Type B pancreatic cell (in vitro differentiated cells): ENCODE results near the gene ACTN4. TPM values are rescaled to one million over a fixed set of nuclear protein-coding genes. Genes with fewer than 3 reads are reported as not detected.
A peak's percentile ranks its signal among the peaks of the same experiment; 100 is the strongest.

Experiments used
- DNase-seq: peaks from one replicate; pipeline ENCODE4 v3.0.0; 2021; ENCODE audit warnings: mixed read lengths; ENCODE audit not compliant: unreplicated experiment; ENCODE audit errors: extremely low spot score
- H3K27ac Mint-ChIP-seq: 2 replicates; pipeline ENCODE4 v1.8.0; 2021; ENCODE audit warnings: mild to moderate bottlenecking, mixed read lengths
- H3K27me3 Mint-ChIP-seq: 2 replicates; pipeline ENCODE4 v1.8.0; 2021; ENCODE audit warnings: mixed read lengths
- H3K36me3 Mint-ChIP-seq: 2 replicates; pipeline ENCODE4 v1.8.0; 2021; ENCODE audit warnings: mixed read lengths
- H3K4me1 Mint-ChIP-seq: one replicate; pipeline ENCODE4 v1.8.0; 2021; ENCODE audit warnings: mixed read lengths; ENCODE audit not compliant: unreplicated experiment
- H3K4me3 Mint-ChIP-seq: 2 replicates; pipeline ENCODE4 v1.8.0; 2021; ENCODE audit warnings: mild to moderate bottlenecking, mixed read lengths
- H3K9me3 Mint-ChIP-seq: 2 replicates; pipeline ENCODE4 v1.8.0; 2021; ENCODE audit warnings: mixed read lengths
- total RNA-seq: library from RNA; stranded (reverse); gene quantifications from 2 replicates; pipeline ENCODE4 v1.2.1, GENCODE V29; 2021; ENCODE audit warnings: low replicate concordance
- TF ChIP-seq, protein P1 (sequence below): fragments of 200-600 bp; sonication (generic); conservative IDR thresholded peaks from 2 replicates; pipeline ENCODE4 v1.5.0; 2021; ENCODE audit warnings: antibody characterized with exemption, mild to moderate bottlenecking

The ACTN4 gene
- total RNA-seq, 1 donor from 2014 or later = 475 TPM

DNA sequence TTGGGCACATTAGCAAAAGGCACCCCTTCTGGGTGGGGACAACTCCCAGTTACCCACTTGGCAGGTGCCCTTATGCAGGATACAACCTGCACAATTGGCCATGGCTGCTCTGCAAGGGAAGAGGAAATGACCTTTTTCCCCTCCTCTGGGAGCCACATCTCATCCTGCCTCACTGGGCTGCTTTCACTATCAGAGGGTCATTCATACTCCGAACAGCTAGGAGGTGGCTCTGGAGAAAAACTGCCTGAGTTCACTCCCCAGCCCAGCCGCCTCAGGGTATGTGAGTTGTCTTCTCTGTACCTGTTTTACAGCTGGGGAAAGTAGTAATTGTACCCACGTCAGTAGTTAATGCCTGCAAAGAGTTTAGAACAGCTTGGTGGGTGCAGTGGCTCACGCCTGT is 7.1 kb upstream of the ACTN4 start:
- TF ChIP-seq, protein P1, sequence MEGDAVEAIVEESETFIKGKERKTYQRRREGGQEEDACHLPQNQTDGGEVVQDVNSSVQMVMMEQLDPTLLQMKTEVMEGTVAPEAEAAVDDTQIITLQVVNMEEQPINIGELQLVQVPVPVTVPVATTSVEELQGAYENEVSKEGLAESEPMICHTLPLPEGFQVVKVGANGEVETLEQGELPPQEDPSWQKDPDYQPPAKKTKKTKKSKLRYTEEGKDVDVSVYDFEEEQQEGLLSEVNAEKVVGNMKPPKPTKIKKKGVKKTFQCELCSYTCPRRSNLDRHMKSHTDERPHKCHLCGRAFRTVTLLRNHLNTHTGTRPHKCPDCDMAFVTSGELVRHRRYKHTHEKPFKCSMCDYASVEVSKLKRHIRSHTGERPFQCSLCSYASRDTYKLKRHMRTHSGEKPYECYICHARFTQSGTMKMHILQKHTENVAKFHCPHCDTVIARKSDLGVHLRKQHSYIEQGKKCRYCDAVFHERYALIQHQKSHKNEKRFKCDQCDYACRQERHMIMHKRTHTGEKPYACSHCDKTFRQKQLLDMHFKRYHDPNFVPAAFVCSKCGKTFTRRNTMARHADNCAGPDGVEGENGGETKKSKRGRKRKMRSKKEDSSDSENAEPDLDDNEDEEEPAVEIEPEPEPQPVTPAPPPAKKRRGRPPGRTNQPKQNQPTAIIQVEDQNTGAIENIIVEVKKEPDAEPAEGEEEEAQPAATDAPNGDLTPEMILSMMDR = no peak
- peak overlapping the region; percentile 90 for H3K27ac Mint-ChIP-seq
- DNase-seq = no peak
- no peaks in the 10 kb centered on the region for H3K27me3 Mint-ChIP-seq
- H3K36me3 Mint-ChIP-seq = peaks cover 7% of the 10 kb centered on the region
- H3K4me1 Mint-ChIP-seq = peaks cover 13% of the 10 kb centered on the region
- no peak overlapping the region for H3K4me3 Mint-ChIP-seq
- peaks cover 3% of the 10 kb centered on the region for H3K9me3 Mint-ChIP-seq

DNA sequence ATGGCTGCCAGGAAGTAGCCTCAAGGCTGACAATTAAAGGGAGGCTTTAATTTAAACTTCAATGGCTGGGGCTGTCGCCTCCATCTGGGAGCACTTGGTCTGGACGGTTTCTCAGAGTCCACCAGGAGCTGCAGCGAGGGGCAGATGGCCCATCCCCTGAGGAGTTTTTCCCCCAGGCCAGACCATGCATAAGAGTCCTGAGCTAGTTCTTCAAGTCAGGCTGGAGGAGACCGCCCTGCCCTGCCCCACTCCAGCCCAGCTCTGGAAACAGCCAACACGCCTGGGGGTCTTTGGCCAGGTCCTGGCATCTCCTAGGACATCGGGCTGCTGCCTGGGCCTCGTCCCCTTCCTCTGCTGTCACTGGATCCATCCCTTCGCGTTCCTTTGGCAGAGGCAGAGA is 5.3 kb upstream of the ACTN4 start:
- peaks cover 3% of the 10 kb centered on the region for H3K36me3 Mint-ChIP-seq
- TF ChIP-seq, protein P1 = no peak
- no peak for DNase-seq
- no peak overlapping the region for H3K4me3 Mint-ChIP-seq
- peaks cover 3% of the 10 kb centered on the region for H3K9me3 Mint-ChIP-seq
- peaks cover 8% of the 10 kb centered on the region for H3K4me1 Mint-ChIP-seq
- H3K27ac Mint-ChIP-seq = peak overlapping the region; percentile 92
- no peaks in the 10 kb centered on the region for H3K27me3 Mint-ChIP-seq

DNA sequence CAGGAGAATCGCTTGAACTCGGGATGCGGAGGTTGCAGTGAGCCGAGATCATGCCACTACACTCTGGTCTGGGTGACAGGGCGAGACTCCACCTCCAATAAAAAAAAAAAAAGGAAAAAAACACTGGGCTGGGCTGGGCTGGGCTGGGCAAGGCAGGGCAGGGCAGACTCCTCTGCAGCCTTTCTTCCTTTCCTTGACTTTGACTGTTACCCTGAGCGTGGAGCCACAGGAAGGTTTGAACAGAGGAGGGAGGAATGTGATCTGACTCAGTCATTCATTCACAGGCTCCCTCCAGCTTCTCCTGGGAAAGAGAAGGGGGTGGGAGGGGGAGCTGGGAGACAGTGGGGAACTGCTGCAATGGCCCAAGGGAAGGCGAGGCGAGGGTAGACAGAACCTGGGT is 2.7 kb upstream of the ACTN4 start:
- H3K4me1 Mint-ChIP-seq = peaks cover 19% of the 10 kb centered on the region
- peaks cover 3% of the 10 kb centered on the region for H3K9me3 Mint-ChIP-seq
- H3K36me3 Mint-ChIP-seq = peaks cover 12% of the 10 kb centered on the region
- TF ChIP-seq, protein P1 = no peak
- H3K27me3 Mint-ChIP-seq = no peaks in the 10 kb centered on the region
- DNase-seq = no peak
- peak overlapping the region; percentile 93 for H3K27ac Mint-ChIP-seq
- peak overlapping the region; percentile 75 for H3K4me3 Mint-ChIP-seq

DNA sequence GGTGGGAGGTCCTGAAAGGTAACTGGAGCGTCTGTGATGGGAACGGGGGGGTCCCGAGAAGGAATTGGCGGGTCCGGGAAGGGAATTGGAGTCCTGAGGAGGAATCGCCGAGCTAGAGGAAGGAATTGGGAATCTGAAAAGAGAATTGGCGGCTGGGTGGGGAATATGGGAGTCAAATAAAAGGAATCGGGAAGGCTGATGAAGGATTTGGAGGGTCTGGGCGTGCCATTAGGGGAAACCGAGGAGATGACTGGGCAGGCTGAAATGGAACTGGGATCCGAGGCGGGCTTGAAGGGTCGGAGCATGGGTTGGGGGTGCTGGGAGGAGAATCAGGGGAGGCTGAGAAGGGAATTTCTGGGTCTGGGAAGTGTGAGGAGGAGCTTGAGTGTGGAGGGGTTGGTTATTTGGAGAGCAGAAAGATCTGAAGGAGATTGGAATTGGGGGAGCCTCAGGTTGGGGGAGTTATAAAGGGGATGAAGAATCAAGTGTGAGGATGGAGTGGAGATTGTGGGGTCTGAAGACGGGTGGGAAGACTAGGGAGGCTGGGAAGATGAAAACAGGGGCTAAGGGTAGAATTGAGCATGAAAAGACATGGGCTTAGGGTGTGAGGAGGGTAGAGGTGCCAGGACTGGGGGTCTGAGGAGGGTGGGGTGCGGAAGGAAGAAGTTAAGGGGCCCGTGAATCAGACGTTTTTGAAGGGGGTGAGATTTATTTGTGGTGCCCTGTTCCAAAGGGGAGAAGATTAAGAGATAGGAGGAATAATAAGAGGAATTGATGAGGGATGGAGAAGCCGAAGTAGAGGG is 718 bp downstream of the ACTN4 start:
- TF ChIP-seq, protein P1 = no peak
- Mint-ChIP-seq H3K27ac (peak overlapping the region; percentile 96), H3K9me3 (no peaks in the 10 kb centered on the region), H3K4me1 (peaks cover 35% of the 10 kb centered on the region), H3K27me3 (no peaks in the 10 kb centered on the region), H3K4me3 (peak overlapping the region; percentile 99), H3K36me3 (peaks cover 9% of the 10 kb centered on the region)
- DNase-seq = no peak

DNA sequence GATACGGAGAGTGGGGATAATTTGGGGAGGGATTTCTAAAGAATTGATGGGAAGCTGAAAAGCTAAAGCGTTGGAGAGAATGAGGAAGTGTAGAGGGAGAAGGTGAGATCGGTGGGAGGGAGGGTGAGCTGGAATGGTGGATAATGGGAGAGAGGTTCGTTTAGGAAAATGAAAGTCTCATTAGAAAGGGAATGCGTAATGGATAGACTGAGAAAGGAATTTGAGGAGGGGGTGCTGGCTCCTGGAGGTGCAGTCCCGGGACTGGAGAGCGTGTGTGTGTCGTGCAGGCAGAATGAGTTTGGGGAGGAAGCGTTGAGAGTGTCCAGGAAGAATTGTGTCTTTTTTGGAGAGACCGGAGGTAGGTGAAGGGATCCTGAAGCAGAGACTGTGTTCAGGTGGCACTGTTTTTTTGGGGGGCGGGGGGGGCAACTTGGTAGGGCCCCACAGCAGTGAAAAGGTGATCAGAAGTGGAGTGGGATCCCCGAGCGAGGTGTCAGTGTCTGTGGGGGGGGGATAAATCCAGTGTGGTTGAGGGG is 1.4 kb downstream of the ACTN4 start:
- TF ChIP-seq, protein P1 = no peak
- Mint-ChIP-seq H3K27me3 (no peaks in the 10 kb centered on the region), H3K27ac (peak overlapping the region; percentile 96), H3K4me1 (peaks cover 41% of the 10 kb centered on the region), H3K36me3 (peaks cover 9% of the 10 kb centered on the region), H3K4me3 (peak overlapping the region; percentile 99), H3K9me3 (no peaks in the 10 kb centered on the region)
- no peak for DNase-seq
